HG03103 (cell line): Measurements from ENCODE around the gene STRADA.
"Not testable (repeated sequence)": the region's sequence is repeated elsewhere in the genome, so short reads cannot be mapped to it uniquely, and the experiment has no call there.

ENCODE experiments used
- ATAC-seq: cut with Tn5 transposase; IDR thresholded peaks from one replicate; pipeline ENCODE4 v1.9.1; 2021; ENCODE audit warnings: low read depth; ENCODE audit not compliant: unreplicated experiment

Gene STRADA

GRCh38 chr17:63758428-63758827 is 16.8 kb upstream of the STRADA start:
- ATAC-seq, result no peak

- no peak for ATAC-seq
Measured at GRCh38 chr17:63754046-63754445, 12.4 kb upstream of the STRADA start.

GRCh38 chr17:63753215-63753614 is 11.6 kb upstream of the STRADA start:
- ATAC-seq, result no peak

GRCh38 chr17:63752707-63753106 is 11.1 kb upstream of the STRADA start:
- ATAC-seq, result no peak

GRCh38 chr17:63751806-63752205 is 10.2 kb upstream of the STRADA start:
- no peak for ATAC-seq

- ATAC-seq, result no peak
Measured at GRCh38 chr17:63741143-63741407, 524 bp downstream of the STRADA start.

GRCh38 chr17:63740464-63741142 is 996 bp downstream of the STRADA start:
- no peak for ATAC-seq

- ATAC-seq, result no peak
Measured at GRCh38 chr17:63735691-63736090, 5.9 kb downstream of the STRADA start.

- no peak for ATAC-seq
Measured at GRCh38 chr17:63722403-63722802, 19.2 kb downstream of the STRADA start.

- ATAC-seq, result not testable (repeated sequence)
Measured at GRCh38 chr17:63720194-63720593, 21.4 kb downstream of the STRADA start.

GRCh38 chr17:63718988-63719387 is 22.6 kb downstream of the STRADA start:
- no peak for ATAC-seq

- no peak for ATAC-seq
Measured at GRCh38 chr17:63716426-63716825, 25.2 kb downstream of the STRADA start.

GRCh38 chr17:63714550-63715277 is 26.9 kb downstream of the STRADA start:
- no peak for ATAC-seq

GRCh38 chr17:63709110-63709509 is 32.5 kb downstream of the STRADA start:
- ATAC-seq, result no peak

GRCh38 chr17:63707151-63707550 is 34.4 kb downstream of the STRADA start:
- ATAC-seq, result no peak

GRCh38 chr17:63706336-63707082 is 35.1 kb downstream of the STRADA start:
- ATAC-seq, result no peak

GRCh38 chr17:63705657-63706056 is 35.9 kb downstream of the STRADA start:
- no peak for ATAC-seq

GRCh38 chr17:63704836-63705235 is 36.8 kb downstream of the STRADA start:
- ATAC-seq, result no peak

- ATAC-seq, result no peak
Measured at GRCh38 chr17:63704259-63704576, 37.4 kb downstream of the STRADA start.

- ATAC-seq, result no peak
Measured at GRCh38 chr17:63703556-63704258, 37.9 kb downstream of the STRADA start.

- ATAC-seq, result no peak
Measured at GRCh38 chr17:63703029-63703428, 38.6 kb downstream of the STRADA start.

- ATAC-seq, result no peak
Measured at GRCh38 chr17:63702721-63703015, 38.9 kb downstream of the STRADA start.
